ENCODE measurements around the gene MAPK8IP3. TPM values are rescaled to one million over a fixed set of nuclear protein-coding genes. Genes with fewer than 3 reads are reported as not detected.

Gene MAPK8IP3
- total and polyA plus RNA-seq, 2 donors (not counting 1 experiment from before 2014, with no cell fraction given): 249 to 340 TPM

- H3K27me3 Mint-ChIP-seq: no peaks in the 10 kb centered on the region
- WGBS (ENCODE audit: insufficient coverage): 96% methylated on average over 11 of the region's 13 CpGs
- ChIA-PET POLR2A (no interaction called here), CTCF (no interaction called here)
- Histone ChIP-seq H2AFZ (ENCODE audit: insufficient read depth, low read depth, low read length, poor library complexity, severe bottlenecking) (no peak overlapping the region), H3K27ac (ENCODE audit: low read length in 2 of 2) (no peak overlapping the region), H3K4me2 (replicated peaks; ENCODE audit: low read depth, low read length, poor library complexity, severe bottlenecking) (no peak overlapping the region), H4K20me1 (ENCODE audit: control insufficient read depth, insufficient read depth, low read length, poor library complexity, severe bottlenecking) (no peaks in the 10 kb centered on the region), H3K36me3 (replicated peaks in 1 of 2; ENCODE audit: control extremely low read depth in 1 of 2, control insufficient read depth in 1 of 2, extremely low read depth in 1 of 2, insufficient read depth in 2 of 2, low read length in 1 of 2) (peaks cover 10 to 85% of the 10 kb centered on the region in 2 experiments), H3K27me3 (replicated peaks in 1 of 4; ENCODE audit: control extremely low read depth in 1 of 4, control insufficient read depth in 3 of 4, insufficient read depth in 4 of 4, low read length in 3 of 4) (no peaks in the 10 kb centered on the region), H3K4me3 (ENCODE audit: control extremely low read depth in 1 of 5, extremely low read depth in 1 of 5, insufficient read depth in 1 of 5, low read depth in 2 of 5, low read length in 4 of 5) (no peak overlapping the region), H3K9me3 (ENCODE audit: control extremely low read depth in 1 of 3, control insufficient read depth in 2 of 3, insufficient read depth in 1 of 3, low read length in 2 of 3) (no peaks in the 10 kb centered on the region), H3K9ac (ENCODE audit: low read length) (no peak overlapping the region), H3K79me2 (ENCODE audit: control insufficient read depth, insufficient read depth, low read length) (no peaks in the 10 kb centered on the region), H3K4me1 (ENCODE audit: control insufficient read depth in 2 of 2, insufficient read depth in 2 of 2, low read length in 2 of 2) (no peaks in the 10 kb centered on the region)
- no peaks in the 10 kb centered on the region for H3K9me3 Mint-ChIP-seq (ENCODE audit: insufficient read depth)
- TF ChIP-seq, protein P1, sequence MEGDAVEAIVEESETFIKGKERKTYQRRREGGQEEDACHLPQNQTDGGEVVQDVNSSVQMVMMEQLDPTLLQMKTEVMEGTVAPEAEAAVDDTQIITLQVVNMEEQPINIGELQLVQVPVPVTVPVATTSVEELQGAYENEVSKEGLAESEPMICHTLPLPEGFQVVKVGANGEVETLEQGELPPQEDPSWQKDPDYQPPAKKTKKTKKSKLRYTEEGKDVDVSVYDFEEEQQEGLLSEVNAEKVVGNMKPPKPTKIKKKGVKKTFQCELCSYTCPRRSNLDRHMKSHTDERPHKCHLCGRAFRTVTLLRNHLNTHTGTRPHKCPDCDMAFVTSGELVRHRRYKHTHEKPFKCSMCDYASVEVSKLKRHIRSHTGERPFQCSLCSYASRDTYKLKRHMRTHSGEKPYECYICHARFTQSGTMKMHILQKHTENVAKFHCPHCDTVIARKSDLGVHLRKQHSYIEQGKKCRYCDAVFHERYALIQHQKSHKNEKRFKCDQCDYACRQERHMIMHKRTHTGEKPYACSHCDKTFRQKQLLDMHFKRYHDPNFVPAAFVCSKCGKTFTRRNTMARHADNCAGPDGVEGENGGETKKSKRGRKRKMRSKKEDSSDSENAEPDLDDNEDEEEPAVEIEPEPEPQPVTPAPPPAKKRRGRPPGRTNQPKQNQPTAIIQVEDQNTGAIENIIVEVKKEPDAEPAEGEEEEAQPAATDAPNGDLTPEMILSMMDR (IDR thresholded peaks at IDR 0.05): no peak
- TF ChIP-seq EZH2 (IDR thresholded peaks at IDR 0.05; ENCODE audit: borderline replicate concordance, insufficient read depth, low read depth, low read length, poor library complexity, severe bottlenecking): no peak
- intact Hi-C loops (cut with micrococcal nuclease): no loop called here
- DNase-seq: no peak
- no peak for ATAC-seq (ENCODE audit: low read depth)
- no peaks in the 10 kb centered on the region for H3K4me1 Mint-ChIP-seq
- H3K27ac Mint-ChIP-seq: no peak overlapping the region
- H3K4me3 Mint-ChIP-seq: no peak overlapping the region
These were observed 39.7 kb upstream of the MAPK8IP3 start for GRCh38 chr16:1666316-1666715.

DNA sequence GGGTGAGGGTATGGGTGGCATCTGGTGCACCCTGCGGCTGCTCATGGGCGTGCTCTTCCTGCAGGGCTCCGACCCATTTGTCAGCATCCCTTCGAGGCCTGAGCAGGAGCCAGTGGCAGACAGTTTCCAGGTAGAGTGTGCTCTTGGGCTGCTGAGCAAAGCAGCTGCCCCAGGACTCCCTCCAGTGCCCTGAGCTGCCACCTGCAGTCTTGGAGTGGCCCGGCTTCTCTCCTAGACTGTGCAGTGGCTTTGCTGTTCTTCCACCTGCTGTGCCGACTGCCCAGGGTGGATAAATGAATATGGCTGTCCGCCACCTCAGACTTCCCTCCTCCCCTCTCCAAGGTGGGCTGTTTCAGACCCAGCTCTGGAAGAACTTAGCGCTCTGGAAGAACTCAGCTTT is 38.7 kb upstream of the MAPK8IP3 start:
- H2AFZ ChIP-seq (ENCODE audit: insufficient read depth, low read depth, low read length, poor library complexity, severe bottlenecking): no peak overlapping the region
- Mint-ChIP-seq H3K27ac (no peak overlapping the region), H3K4me3 (no peak overlapping the region), H3K4me1 (no peaks in the 10 kb centered on the region), H3K27me3 (no peaks in the 10 kb centered on the region), H3K9me3 (ENCODE audit: insufficient read depth) (no peaks in the 10 kb centered on the region)
- no peaks in the 10 kb centered on the region for H3K79me2 ChIP-seq (ENCODE audit: control insufficient read depth, insufficient read depth, low read length)
- H4K20me1 ChIP-seq (ENCODE audit: control insufficient read depth, insufficient read depth, low read length, poor library complexity, severe bottlenecking): no peaks in the 10 kb centered on the region
- intact Hi-C loops (cut with micrococcal nuclease): no loop called here
- TF ChIP-seq, protein P1 (IDR thresholded peaks at IDR 0.05): no peak
- TF ChIP-seq EZH2 (IDR thresholded peaks at IDR 0.05; ENCODE audit: borderline replicate concordance, insufficient read depth, low read depth, low read length, poor library complexity, severe bottlenecking): no peak
- no peak overlapping the region for H3K4me3 ChIP-seq (ENCODE audit: control extremely low read depth in 1 of 5, extremely low read depth in 1 of 5, insufficient read depth in 1 of 5, low read depth in 2 of 5, low read length in 4 of 5)
- peaks cover 4 to 84% of the 10 kb centered on the region in 2 experiments for H3K36me3 ChIP-seq (replicated peaks in 1 of 2; ENCODE audit: control extremely low read depth in 1 of 2, control insufficient read depth in 1 of 2, extremely low read depth in 1 of 2, insufficient read depth in 2 of 2, low read length in 1 of 2)
- H3K27me3 ChIP-seq (replicated peaks in 1 of 4; ENCODE audit: control extremely low read depth in 1 of 4, control insufficient read depth in 3 of 4, insufficient read depth in 4 of 4, low read length in 3 of 4): no peaks in the 10 kb centered on the region
- no peaks in the 10 kb centered on the region for H3K4me1 ChIP-seq (ENCODE audit: control insufficient read depth in 2 of 2, insufficient read depth in 2 of 2, low read length in 2 of 2)
- H3K27ac ChIP-seq (ENCODE audit: low read length in 2 of 2): no peak overlapping the region
- POLR2A ChIA-PET: no interaction called here
- CTCF ChIA-PET: interaction anchor here (2.0 kb wide), 1 partner anchor 11 kb away, joined by 6 read pairs; the partner anchor contains the start of gene JPT2
- no peaks in the 10 kb centered on the region for H3K9me3 ChIP-seq (ENCODE audit: control extremely low read depth in 1 of 3, control insufficient read depth in 2 of 3, insufficient read depth in 1 of 3, low read length in 2 of 3)
- H3K4me2 ChIP-seq (replicated peaks; ENCODE audit: low read depth, low read length, poor library complexity, severe bottlenecking): no peak overlapping the region
- no peak overlapping the region for H3K9ac ChIP-seq (ENCODE audit: low read length)
- 98% methylated on average over 4 of the region's 8 CpGs for WGBS (ENCODE audit: insufficient coverage)
- ATAC-seq (ENCODE audit: low read depth) (no peak), DNase-seq (no peak)
